ENCODE data around the gene HOXD3.

HOXD3 gene

GRCh38 chr2:176121190-176122051, 35.7 kb upstream of the HOXD3 start:
- no peak for DNase-seq

- no peak for DNase-seq
Observed at GRCh38 chr2:176122052-176122682, 34.9 kb upstream of the HOXD3 start.

GRCh38 chr2:176122683-176123410, 34.3 kb upstream of the HOXD3 start, which contains the start of gene HOXD9:
Gene HOXD9, plus strand, starts transcription at chr2:176122719. Its CDS starts 50 bp downstream, at chr2:176122769.
- no peak for DNase-seq

GRCh38 chr2:176123411-176124109, 33.5 kb upstream of the HOXD3 start:
- no peak for DNase-seq

- no peak for DNase-seq
Observed at GRCh38 chr2:176124110-176124946, 32.8 kb upstream of the HOXD3 start.

- DNase-seq, result no peak
Observed at GRCh38 chr2:176124947-176125771, 31.9 kb upstream of the HOXD3 start.

- DNase-seq, result no peak
Observed at GRCh38 chr2:176125772-176126054, 31.4 kb upstream of the HOXD3 start.

GRCh38 chr2:176126929-176127773, 30.0 kb upstream of the HOXD3 start:
- peak; percentile 34 for DNase-seq

GRCh38 chr2:176127774-176128072, 29.4 kb upstream of the HOXD3 start:
- DNase-seq, result no peak

GRCh38 chr2:176128172-176128981, 28.7 kb upstream of the HOXD3 start:
- no peak for DNase-seq

DNA sequence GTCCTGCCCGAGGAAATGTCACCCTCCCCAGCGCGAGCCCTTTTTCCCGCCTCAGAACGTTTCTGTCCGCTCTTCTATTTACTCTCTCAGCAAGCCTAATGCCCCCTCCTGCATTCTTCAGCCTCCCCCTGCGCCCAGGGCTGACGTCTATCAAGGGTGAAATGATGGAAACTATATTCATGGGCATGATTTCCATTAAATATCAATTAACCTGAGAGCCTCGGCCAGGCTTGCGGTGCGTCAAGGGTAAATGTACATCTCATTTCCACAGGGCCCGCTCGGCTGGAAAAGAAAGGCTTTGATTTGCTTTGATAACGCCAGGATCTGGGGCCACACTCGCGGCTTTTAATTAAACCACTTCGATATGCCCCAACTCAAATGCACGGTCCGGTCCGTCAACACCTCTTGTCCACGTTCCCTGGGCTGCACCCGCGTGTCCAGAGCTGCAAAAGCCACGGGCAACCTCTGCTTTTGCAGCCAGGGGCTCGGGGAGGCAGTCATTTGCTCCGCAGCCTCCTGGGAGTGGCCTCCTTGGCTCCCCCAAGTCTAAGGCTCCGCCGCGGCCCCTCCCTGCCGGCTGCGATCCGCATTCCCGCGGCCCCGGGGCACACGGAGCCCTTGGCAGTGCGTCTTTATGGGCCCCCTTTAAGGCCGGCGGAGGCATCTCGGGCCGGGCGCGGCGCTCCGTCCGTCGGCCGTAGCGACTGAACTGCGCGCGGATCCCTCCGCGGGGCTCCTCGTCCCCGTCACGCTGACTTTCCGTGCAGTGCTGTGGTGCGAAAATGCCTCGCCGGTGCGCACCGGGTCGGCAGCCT, 27.9 kb upstream of the HOXD3 start, which contains the start of gene HOXD8:
HOXD8 (plus strand) TSS at position 724 of the 815 bp plus-strand sequence. CDS start 662 bp downstream, outside the sequence.
- no peak for DNase-seq

DNA sequence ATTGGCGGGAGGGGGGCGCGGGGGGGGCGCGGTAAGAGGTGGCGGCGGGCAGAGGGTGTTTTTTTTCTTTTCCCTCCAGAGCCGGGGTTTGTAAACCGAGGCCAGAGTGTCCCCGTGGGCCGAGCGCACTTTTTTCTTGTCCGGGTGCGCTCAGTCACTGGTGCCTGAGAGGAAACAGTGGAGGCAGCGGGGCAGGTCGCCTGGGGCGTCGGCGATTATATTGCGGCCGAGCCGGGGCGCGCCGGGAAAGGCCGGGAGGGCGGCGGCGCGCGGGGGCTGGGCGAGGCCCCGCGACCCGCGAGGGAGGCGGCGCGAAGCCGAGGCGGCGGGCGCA, 27.3 kb upstream of the HOXD3 start:
- DNase-seq, result no peak

- peak; percentile 25 for DNase-seq
Observed at GRCh38 chr2:176130147-176130956, 26.8 kb upstream of the HOXD3 start.

- no peak for DNase-seq
Observed at GRCh38 chr2:176130957-176131847, 25.9 kb upstream of the HOXD3 start.

GRCh38 chr2:176131848-176132158, 25.3 kb upstream of the HOXD3 start:
- DNase-seq, result no peak

DNA sequence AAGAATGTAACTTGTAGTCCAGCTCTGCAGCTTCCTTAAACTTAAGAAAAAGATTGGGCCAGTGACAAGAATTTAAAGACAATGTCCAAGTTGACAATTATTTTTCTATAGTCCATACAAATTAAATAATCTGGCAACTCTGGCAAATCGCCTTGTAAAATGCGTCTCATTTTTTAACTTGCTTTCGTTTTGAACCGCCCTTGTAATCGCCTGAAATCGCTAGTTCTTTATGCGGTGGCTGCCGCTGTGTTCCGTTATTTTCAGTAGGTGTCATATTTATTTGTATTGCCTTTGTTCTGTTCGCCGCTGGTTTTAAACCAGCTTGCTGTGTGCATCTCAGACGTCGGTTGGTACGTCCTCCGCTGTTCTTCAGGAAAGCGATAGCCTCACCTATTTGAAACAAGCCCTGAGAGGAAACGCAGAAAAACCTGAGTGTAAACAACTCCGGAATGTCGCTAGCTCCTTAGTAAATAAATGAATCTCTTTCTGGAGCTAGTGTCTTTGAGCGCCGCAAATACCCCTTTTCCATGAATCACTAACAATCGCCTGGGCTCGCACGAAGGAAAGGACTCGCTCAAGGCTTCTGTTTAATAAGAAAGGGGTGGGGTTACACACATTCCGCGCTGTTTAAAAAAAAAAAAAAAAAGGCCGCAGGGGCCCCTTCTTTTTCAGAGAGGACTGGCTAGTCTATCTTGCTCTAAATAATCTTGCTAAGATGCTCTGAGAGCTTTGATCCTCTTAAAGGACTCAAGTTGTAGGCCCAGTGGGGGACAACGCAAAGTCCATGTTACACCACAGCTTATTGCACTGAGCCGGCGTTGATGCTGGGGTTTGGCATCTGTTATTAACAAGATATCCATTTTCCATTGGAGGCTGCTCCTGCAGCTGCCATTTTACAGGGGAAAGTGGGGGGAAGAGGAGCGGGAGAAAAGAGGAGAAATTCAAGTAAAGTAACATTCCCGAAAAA, 24.6 kb upstream of the HOXD3 start:
- no peak for DNase-seq
